Measurements from ENCODE around the gene PHLDB1.
A peak's percentile ranks its signal among the peaks of the same experiment; 100 is the strongest.

PHLDB1 gene

DNA sequence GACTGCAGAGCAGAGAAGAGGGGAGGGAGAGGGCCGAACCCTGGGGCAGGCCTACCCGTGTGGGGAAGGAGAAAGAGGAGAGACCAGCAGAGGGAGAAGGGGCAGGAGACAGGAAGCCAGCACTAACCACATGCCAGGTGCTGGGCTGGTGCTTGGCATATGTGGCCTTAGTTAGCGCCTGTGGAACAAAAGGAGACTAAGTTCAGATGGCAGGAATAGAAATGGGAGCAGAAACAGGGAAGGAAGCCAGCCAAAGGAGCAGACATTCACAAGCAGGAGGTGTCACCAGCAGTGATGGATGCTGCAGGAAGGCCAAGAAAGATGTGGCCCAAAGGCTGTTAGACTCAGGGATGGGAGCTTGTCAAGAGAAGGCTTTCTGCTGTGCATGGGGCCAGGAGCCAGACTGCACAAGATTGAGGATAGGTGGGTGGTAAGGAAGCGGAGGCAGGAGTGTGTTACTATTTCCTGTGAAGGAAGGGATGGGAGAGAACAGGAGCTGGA is 45.3 kb downstream of the PHLDB1 start:
- no peak for DNase-seq (ENCODE audit: low spot score)
- ChIA-PET CTCF (no interaction called here), POLR2A (ENCODE audit: low non-redundant PET) (no interaction called here)

DNA sequence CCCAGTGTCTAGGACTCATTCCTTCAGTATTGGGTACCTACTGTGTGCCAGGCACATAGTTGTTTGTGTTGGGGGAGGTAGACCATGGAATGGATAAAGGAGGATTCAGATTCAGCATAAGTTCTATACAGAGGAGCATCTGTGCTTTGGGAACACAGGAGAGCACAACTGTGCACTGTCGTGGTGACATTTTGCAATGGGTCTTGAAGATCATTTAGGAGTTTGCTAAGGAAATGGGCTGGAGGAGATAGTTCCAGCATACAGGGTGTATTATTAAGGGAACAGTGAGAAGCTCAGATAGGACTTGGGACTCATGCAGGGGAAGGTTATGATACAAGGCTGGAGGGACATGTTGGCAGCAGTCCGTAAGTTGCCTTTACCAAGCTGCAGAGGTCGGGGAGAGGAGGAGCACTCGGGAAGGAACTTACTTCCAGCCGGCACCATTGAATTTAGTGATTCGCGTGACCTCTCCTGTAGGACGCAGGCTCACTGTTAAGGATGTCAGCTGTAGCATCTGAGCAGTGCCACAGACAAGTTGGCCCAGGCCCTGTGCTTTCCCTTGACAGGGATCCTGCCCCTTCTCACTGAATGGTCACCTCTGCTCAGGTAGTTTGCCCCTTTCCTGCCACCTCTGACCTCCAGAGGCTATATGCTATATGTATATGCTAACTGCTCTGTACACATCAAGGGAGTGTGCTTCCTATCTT is 46.4 kb downstream of the PHLDB1 start:
- TF ChIP-seq, protein P1, sequence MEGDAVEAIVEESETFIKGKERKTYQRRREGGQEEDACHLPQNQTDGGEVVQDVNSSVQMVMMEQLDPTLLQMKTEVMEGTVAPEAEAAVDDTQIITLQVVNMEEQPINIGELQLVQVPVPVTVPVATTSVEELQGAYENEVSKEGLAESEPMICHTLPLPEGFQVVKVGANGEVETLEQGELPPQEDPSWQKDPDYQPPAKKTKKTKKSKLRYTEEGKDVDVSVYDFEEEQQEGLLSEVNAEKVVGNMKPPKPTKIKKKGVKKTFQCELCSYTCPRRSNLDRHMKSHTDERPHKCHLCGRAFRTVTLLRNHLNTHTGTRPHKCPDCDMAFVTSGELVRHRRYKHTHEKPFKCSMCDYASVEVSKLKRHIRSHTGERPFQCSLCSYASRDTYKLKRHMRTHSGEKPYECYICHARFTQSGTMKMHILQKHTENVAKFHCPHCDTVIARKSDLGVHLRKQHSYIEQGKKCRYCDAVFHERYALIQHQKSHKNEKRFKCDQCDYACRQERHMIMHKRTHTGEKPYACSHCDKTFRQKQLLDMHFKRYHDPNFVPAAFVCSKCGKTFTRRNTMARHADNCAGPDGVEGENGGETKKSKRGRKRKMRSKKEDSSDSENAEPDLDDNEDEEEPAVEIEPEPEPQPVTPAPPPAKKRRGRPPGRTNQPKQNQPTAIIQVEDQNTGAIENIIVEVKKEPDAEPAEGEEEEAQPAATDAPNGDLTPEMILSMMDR (conservative IDR thresholded peaks at IDR 0.05; ENCODE audit: low read depth), result no peak
- no peak for DNase-seq (ENCODE audit: low spot score)
- POLR2A ChIA-PET (ENCODE audit: low non-redundant PET), result no interaction called here
- H3K27ac ChIP-seq, result peak overlapping the region; percentile 48
- CTCF ChIA-PET, result interaction anchor here (0.6 kb wide), 1 partner anchor 112 kb away, joined by 5 read pairs; no protein-coding TSS in a partner anchor

More for the DNA sequence above, 45.3 kb downstream of the PHLDB1 start:
- H3K27ac ChIP-seq, result peak overlapping the region; percentile 49
- TF ChIP-seq, protein P1 (conservative IDR thresholded peaks at IDR 0.05; ENCODE audit: low read depth), result no peak

DNA sequence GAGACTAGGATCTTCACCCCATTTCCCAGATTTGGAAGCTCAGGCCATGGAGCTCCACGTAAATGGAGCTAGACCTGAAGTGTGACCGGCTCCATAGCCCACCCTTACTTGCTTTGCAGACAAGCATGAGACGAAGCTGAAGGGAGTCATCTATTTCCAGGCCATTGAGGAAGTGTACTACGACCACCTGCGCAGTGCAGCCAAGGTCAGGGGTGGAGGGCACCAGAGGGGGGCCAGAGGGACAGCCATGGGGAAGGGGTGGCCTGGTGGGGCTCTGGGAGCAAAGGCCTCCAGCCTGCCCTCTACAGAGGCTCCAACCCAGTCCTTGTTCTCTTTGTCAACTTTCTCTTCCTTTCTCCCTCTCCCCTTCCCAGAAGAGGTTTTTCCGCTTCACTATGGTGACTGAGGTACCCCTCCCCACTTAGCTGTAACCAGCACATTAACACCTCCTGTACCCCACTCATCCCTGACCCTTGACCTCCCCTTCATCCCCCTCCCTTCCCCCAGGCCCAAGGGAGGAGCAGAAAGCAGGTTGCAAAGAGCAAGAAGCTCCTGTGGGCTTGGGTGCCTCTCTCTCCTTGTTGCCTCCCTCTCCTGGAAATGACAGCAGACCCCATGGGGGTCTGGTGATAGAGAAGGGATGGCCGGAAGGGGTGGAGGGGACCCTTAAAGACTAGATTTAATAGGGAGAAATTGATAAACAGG is 48.2 kb downstream of the PHLDB1 start:
- CTCF ChIA-PET, result interaction anchor here (0.9 kb wide), 1 partner anchor 301 kb away, joined by 7 read pairs; the partner anchor contains the start of gene UPK2
- POLR2A ChIA-PET (ENCODE audit: low non-redundant PET), result interaction anchor here (0.5 kb wide), 1 partner anchor 37 kb away, joined by 6 read pairs; no protein-coding TSS in a partner anchor
- no peak for DNase-seq (ENCODE audit: low spot score)
- TF ChIP-seq, protein P1 (conservative IDR thresholded peaks at IDR 0.05; ENCODE audit: low read depth), result no peak
- H3K27ac ChIP-seq, result peak overlapping the region; percentile 82

GRCh38 chr11:118656563-118657165 is 49.2 kb downstream of the PHLDB1 start:
- TF ChIP-seq, protein P1 (conservative IDR thresholded peaks at IDR 0.05; ENCODE audit: low read depth), result no peak
- ChIA-PET CTCF (interaction anchor here (0.5 to 1.3 kb wide), 3 partner anchors 10 to 21 kb away, joined by 3 to 4 read pairs (median 3); no protein-coding TSS in a partner anchor), POLR2A (ENCODE audit: low non-redundant PET) (no interaction called here)
- H3K27ac ChIP-seq, result peak overlapping the region; percentile 82
- DNase-seq (ENCODE audit: low spot score), result no peak

- no peak for DNase-seq (ENCODE audit: low spot score)
- POLR2A ChIA-PET (ENCODE audit: low non-redundant PET), result interaction anchor here (0.6 kb wide), 1 partner anchor 11 kb away, joined by 3 read pairs; no protein-coding TSS in a partner anchor
- CTCF ChIA-PET, result interaction anchor here (0.5 to 1.4 kb wide), 5 partner anchors 9 to 33 kb away, joined by 3 to 5 read pairs (median 4); no protein-coding TSS in a partner anchor
- H3K27ac ChIP-seq, result peak overlapping the region; percentile 82
- TF ChIP-seq, protein P1 (conservative IDR thresholded peaks at IDR 0.05; ENCODE audit: low read depth), result no peak
These were observed 49.8 kb downstream of the PHLDB1 start for GRCh38 chr11:118657238-118657637.

All from RWPE1 (cell line).